ENCODE data around the gene BMERB1. TPM values are rescaled to one million over a fixed set of nuclear protein-coding genes. Genes with fewer than 3 reads are reported as not detected.

The BMERB1 gene
- total and polyA plus RNA-seq, 10 donors = 5.6 to 36.5 (median 19.0) TPM

GRCh38 chr16:15548482-15548891, 114.1 kb downstream of the BMERB1 start:
- no peaks in the 10 kb centered on the region for H3K27me3 ChIP-seq (replicated peaks in 1 of 7)
- H3K27ac ChIP-seq = no peak overlapping the region
- H3K36me3 ChIP-seq = no peaks in the 10 kb centered on the region
- no peak overlapping the region for H3K4me3 ChIP-seq
- H3K4me1 ChIP-seq = peaks cover 0 to 3% (median 0%) of the 10 kb centered on the region in 6 donors
- intact Hi-C loops (cut with DNase I; ENCODE audit: low total_unique reads) = no loop called here
- no peak for DNase-seq
- 71 to 91% (median 80%) methylated on average over 3 of the region's 3 CpGs for WGBS, 5 donors
- TF ChIP-seq POLR2A (IDR thresholded peaks at IDR 0.05) = no peak
- TF ChIP-seq CTCF (IDR thresholded peaks at IDR 0.05 in 8 of 11, conservative IDR thresholded peaks at IDR 0.05 in 3 of 11) = no peak
- TF ChIP-seq POLR2AphosphoS5 (IDR thresholded peaks at IDR 0.05) = no peak
- H3K9me3 ChIP-seq = peaks cover 0 to 2% (median 1%) of the 10 kb centered on the region in 8 donors

DNA sequence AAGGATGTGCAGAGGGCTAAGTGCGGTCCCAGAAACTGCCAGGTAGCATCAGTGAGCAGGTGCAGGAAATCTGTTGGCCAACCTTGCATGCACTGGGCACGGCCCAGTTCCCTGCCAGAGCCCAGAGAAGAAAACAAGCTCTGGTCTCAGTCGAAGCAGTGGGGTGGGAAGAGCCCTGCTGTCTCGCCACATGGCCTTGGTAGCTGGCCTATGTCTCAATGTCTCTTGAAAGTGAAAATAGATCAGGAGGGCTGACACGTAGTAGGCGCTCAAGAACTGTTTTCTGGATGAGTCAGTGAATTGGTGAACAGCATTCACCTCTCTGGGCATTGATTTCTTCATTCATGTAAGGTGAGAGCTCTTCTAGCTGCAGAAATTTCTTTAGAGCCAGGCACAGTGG, 118.1 kb downstream of the BMERB1 start:
- no peaks in the 10 kb centered on the region for H3K9me3 ChIP-seq
- peaks cover 0 to 3% (median 0%) of the 10 kb centered on the region in 6 donors for H3K4me1 ChIP-seq
- H3K27ac ChIP-seq = no peak overlapping the region
- no peaks in the 10 kb centered on the region for H3K36me3 ChIP-seq
- intact Hi-C loops (cut with DNase I; ENCODE audit: low total_unique reads) = no loop called here
- WGBS, 5 donors = 79 to 83% (median 81%) methylated on average over 6 of the region's 6 CpGs
- no peak overlapping the region for H3K4me3 ChIP-seq
- no peak for DNase-seq
- H3K27me3 ChIP-seq (replicated peaks in 1 of 7) = no peaks in the 10 kb centered on the region
- TF ChIP-seq POLR2AphosphoS5 (IDR thresholded peaks at IDR 0.05) (no peak), POLR2A (IDR thresholded peaks at IDR 0.05) (no peak), CTCF (IDR thresholded peaks at IDR 0.05 in 8 of 11, conservative IDR thresholded peaks at IDR 0.05 in 3 of 11) (no peak)

DNA sequence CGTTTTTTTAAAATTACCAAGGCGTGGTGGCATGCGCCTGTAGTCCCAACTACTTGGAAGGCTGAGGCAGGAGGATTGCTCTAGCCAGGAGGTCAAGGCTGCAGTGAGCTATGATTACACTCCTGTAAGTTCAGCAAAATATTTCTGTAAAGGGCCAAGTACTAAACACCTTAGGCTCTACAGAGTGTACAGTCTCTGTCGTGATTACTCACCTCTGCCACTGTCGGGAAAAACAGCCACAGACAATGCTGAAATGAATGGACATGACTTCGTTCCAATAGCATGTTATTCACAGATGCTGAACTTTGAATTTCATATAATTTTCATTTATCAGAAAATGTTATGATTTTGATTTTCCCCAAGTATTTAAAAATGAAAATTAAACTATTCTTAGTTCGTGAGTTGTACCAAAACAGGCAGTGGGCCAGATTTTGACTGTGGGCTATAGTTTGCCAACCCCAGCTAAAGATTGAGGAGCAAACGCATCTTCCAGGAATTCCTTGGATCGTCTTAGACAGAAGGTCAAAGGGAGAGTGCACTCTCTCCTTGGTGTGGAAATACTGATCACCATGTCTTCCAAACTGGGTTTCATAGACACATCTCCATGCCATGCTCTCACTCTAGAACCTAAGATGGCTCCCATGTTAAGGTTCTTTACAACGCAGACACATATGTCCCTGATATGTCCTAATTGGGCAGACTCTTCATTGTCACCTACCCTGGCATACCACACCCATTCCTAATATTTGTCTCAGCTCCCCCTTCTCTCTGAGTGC, 119.1 kb downstream of the BMERB1 start:
- no peak for DNase-seq
- Histone ChIP-seq H3K27ac (no peak overlapping the region), H3K9me3 (no peaks in the 10 kb centered on the region), H3K36me3 (no peaks in the 10 kb centered on the region), H3K27me3 (replicated peaks in 1 of 7) (no peaks in the 10 kb centered on the region), H3K4me1 (peaks cover 0 to 3% (median 0%) of the 10 kb centered on the region in 6 donors), H3K4me3 (no peak overlapping the region)
- WGBS, 5 donors = 84 to 92% (median 86%) methylated on average over 10 of the region's 10 CpGs
- TF ChIP-seq CTCF (IDR thresholded peaks at IDR 0.05 in 8 of 11, conservative IDR thresholded peaks at IDR 0.05 in 3 of 11) (no peak), POLR2A (IDR thresholded peaks at IDR 0.05) (no peak), POLR2AphosphoS5 (IDR thresholded peaks at IDR 0.05) (no peak)
- intact Hi-C loops (cut with DNase I; ENCODE audit: low total_unique reads) = no loop called here

- DNase-seq = no peak
- 89 to 92% (median 90%) methylated on average over 5 of the region's 5 CpGs for WGBS, 5 donors
- no peaks in the 10 kb centered on the region for H3K4me1 ChIP-seq
- no peak overlapping the region for H3K4me3 ChIP-seq
- no peaks in the 10 kb centered on the region for H3K9me3 ChIP-seq
- no peaks in the 10 kb centered on the region for H3K27me3 ChIP-seq (replicated peaks in 1 of 7)
- no peaks in the 10 kb centered on the region for H3K36me3 ChIP-seq
- no peak overlapping the region for H3K27ac ChIP-seq
- no peak for TF ChIP-seq POLR2AphosphoS5 (IDR thresholded peaks at IDR 0.05)
- TF ChIP-seq POLR2A (IDR thresholded peaks at IDR 0.05) = no peak
- TF ChIP-seq CTCF (IDR thresholded peaks at IDR 0.05 in 8 of 11, conservative IDR thresholded peaks at IDR 0.05 in 3 of 11) = no peak
- intact Hi-C loops (cut with DNase I; ENCODE audit: low total_unique reads) = no loop called here
Measured at GRCh38 chr16:15556130-15556529, 121.7 kb downstream of the BMERB1 start.
